HG03045 (cell line): ENCODE results near the gene C2orf76.

Source experiments
- ATAC-seq: cut with Tn5 transposase; IDR thresholded peaks from one replicate; pipeline ENCODE4 v1.9.1; 2021; ENCODE audit warnings: mild to moderate bottlenecking, moderate library complexity; ENCODE audit not compliant: unreplicated experiment

C2orf76 gene

DNA sequence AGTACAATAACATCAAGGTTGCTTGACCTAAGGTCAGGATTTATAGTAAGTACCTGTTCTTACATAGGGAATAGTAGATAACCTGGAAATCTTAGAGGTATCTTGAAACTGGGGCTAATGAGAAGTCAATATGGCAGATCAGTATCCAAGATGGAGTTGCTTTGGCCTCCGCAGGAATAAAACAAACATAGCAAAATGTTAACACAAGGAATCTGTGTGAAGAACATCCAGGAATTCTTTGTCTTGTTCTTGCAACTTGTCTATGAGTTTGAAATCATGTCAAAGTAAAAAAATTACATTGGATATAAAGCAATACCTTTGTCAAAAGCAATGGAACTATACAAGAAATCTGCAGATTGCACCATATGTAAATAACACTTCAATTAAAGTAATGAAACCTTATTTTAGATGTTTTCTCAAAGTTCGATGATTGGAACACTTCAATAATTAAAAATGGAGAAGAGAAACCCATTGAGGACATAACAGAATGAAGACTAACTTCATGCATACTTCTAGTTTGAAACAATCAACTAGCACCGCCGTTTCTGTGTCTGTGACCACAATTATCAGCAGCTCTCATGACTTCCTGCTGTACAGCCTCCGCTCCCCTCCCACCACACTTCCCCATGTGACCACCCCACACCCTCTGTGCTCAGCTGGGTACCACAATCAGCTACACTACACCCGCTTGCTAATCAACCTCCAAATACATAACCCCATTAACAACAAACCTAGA, 27.6 kb downstream of the C2orf76 start:
- peak; percentile 98 for ATAC-seq

GRCh38 chr2:119338272-119338671, 28.4 kb downstream of the C2orf76 start:
- no peak for ATAC-seq

GRCh38 chr2:119337749-119338148, 28.9 kb downstream of the C2orf76 start:
- no peak for ATAC-seq

GRCh38 chr2:119333833-119334232, 32.8 kb downstream of the C2orf76 start:
- no peak for ATAC-seq

GRCh38 chr2:119333360-119333759, 33.3 kb downstream of the C2orf76 start:
- no peak for ATAC-seq

- ATAC-seq: no peak
Measured at GRCh38 chr2:119332953-119333352, 33.7 kb downstream of the C2orf76 start.

DNA sequence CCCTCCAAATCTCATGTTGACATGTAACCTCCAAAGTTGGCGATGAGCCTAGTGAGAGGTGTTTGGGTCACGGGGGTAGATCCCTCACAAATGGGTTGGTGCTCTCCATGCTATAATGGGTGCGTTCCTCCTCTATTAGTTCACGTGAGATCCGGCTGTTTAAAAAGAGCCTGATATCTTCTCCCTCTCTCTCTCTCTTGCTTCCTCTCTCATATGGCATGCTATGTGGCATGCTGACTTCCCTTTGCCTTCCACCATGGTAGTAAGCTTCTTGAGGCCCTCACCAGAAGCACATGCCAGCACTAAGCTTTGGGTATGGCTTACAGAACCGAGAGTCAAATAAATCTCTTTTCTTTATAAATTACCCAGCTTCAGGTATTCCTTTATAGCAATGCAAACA, 39.2 kb downstream of the C2orf76 start:
- no peak for ATAC-seq

- no peak for ATAC-seq
Measured at GRCh38 chr2:119326938-119327337, 39.7 kb downstream of the C2orf76 start.

- no peak for ATAC-seq
Measured at GRCh38 chr2:119324685-119325270, 41.9 kb downstream of the C2orf76 start.

- ATAC-seq: no peak
Measured at GRCh38 chr2:119323459-119323858, 43.2 kb downstream of the C2orf76 start.

DNA sequence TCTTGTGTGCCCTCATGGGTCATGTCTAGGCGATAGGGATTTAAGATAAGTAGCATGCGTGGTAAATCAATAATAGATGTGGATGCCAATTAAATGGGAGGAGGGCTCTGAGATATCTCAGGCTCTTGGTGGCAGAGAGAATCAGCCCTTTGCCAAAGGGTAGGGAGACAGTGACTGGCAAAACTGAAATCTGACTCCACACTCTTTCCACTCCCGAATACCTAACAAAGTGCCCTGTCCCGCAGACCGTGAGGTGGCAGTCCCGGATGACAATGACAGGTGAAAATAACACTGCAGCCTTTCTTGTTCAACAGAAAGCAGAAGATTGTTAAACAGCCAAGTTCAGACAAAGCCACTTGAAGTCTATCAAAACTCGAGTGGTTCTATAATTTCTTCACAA, 47.0 kb downstream of the C2orf76 start:
- ATAC-seq: no peak

GRCh38 chr2:119317554-119317953, 49.1 kb downstream of the C2orf76 start:
- no peak for ATAC-seq

DNA sequence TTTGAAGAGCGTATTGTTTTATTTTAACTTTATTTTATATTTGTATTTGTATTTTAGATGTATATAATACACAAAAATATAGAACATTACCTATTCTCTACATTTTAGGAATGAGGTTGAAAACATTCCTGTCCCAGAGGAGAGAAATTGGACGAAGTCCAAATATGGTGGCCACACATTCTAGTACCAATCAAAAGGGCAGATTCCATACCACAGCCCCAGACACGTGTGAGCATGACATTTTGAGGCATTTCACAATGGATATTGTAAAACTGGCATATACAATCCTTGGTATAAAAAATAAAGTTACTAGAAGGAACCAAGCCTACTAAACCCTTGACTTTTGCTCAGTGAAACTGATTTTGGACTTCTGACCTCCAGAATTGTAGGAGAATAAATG, 50.6 kb downstream of the C2orf76 start:
- no peak for ATAC-seq

DNA sequence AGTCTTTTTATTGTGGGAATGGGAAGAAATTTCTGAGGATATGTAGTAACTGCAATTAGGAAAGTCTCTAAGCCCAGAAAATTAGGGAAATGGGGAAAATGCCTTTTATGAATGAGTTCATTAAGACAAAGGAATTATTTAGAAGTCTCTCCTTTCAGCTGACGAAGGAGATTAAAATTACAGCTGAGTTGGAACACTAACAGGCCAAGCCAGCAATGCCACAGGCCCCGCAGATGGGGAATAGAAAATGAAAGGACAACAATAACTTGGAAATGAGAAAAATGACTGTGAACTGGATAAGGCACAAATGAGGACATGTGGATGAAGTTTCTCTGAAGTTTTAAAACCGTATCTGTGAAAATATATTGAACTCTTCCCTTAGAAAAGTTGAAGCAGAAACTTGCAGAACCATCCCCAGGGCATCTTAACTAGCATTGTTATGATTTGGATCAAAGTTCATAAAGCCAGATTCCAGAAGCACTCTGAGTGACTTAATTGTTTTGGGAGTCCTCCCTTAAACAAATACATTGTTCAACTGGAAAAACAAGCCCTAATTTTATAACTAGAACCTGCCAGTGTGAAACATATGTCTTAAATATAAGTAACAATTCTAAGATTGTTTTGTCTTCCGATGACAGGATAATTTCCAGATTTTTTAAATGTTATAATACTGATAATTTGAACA, 51.3 kb downstream of the C2orf76 start:
- ATAC-seq: no peak

DNA sequence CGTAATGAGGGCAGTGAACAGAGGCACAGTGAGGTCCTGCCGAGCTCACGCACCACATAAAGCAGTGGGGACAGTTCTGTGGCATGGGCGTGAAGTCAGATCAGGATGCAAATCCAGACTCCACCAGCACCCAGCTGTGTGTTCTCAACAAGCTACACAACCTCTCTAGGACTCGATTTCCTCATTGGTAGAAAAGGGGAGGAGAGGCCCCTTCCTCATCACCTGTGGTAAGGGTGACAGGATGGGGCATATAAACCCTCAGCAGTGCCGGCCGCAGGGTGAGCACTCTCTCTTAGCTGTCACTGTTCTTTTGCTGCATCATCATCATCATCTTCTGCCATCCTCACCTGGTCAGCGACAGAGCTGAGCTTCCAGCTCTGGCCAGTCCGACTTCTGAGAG, 54.8 kb downstream of the C2orf76 start:
- ATAC-seq: no peak

- no peak for ATAC-seq
Measured at GRCh38 chr2:119311371-119311770, 55.3 kb downstream of the C2orf76 start.

DNA sequence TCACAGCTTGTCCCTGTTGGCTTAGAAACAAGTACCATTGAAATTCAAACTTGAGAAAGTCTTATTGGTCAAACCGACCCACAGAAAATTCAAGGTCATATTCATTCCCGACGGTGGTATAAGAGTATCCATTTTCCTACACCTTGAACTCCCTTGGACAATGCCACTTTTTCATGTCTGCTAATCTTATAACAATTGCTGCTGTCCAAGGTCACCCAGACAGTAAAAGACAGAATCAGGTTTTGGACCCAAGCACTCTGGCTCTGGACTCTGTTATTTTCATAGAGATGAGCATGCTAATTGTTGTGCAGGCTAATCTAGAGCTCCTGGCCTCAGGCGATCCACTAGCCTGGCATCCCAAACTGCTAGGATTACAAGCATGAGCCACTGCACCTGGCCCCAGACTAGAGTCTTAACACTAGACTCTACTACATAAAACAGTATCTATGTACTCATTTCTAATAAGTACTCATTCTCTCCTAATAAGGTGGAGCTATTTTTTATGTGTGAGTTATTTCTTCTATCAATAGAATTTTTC, 57.8 kb downstream of the C2orf76 start:
- no peak for ATAC-seq

DNA sequence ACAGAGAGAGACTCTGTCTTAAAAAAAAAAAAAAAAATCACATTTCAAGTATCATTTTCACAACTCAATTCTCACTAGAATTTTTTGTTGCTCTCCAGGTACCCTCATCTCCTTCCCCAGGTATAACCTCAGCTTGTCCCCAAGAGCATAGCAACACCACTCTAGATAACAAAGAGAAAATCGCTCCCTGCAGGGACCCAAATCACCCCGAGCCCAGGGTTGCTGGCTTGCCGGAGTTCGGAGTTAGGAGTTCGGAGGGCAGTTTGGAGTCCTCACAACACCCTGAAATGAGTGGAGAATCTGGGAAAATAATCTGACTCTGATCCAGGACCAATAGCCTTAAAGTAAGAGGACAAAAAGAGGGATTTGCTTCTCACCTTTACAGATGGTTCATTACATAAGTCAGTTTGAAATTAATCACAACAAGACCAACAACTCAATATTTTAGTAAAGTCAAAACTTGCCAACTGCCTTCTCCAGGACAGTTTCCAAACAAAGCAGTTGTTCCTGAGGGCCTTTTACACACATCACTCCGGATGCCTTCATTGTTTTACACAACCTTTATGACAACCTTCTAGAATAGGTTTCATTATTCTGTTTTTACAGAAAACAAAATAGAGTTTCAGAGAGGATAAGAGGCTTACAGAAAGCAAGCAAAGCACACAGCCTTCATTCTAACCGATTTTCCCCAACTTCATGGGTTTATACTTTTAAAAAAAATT, 59.1 kb downstream of the C2orf76 start:
- ATAC-seq: no peak

GRCh38 chr2:119306196-119306590, 60.4 kb downstream of the C2orf76 start:
- no peak for ATAC-seq

- no peak for ATAC-seq
Measured at GRCh38 chr2:119305497-119306195, 61.0 kb downstream of the C2orf76 start.

DNA sequence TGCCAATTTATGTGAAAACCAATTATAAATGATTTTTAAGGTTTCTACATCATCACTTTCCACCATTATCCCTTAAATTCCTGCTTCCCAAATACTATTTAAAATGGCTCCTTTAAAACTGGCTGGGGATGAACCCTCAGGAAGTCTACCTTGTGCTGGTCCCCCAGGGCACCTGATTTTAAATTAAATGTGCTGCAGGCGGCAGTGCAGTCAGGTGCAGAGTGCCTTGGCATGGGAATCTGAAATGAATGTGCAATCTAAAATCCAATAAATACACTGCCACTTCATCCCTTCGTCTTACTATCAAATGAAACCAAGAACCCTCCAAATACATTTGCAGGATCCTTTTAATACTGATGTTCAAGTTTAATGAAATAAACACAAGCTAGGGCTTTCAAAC, 61.8 kb downstream of the C2orf76 start:
- no peak for ATAC-seq
